ENCODE results near the gene GRIK3.

DNA sequence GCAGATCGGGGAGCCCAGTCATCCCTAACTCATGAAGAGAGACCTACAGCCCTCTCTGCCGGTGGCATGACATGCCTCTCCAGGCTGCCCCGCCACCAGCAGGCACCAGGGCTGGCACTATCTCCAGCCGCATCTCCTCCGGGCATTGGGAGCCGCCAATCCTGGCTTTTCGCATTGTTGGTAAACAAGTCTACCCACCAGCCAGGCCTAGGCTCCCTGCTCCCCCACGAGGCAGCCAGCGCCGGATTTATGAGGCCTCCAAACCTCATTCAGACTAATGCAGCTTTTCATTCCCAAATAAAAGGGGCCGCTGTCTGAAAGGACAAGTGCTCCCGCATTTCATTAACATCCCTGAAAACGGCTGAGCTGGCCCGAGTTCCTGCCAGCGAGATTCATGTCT, 3.4 kb upstream of the GRIK3 start:
- no peak for TF ChIP-seq POLR2AphosphoS5 (IDR thresholded peaks at IDR 0.05; ENCODE audit: low read depth)
- TF ChIP-seq, protein P1, sequence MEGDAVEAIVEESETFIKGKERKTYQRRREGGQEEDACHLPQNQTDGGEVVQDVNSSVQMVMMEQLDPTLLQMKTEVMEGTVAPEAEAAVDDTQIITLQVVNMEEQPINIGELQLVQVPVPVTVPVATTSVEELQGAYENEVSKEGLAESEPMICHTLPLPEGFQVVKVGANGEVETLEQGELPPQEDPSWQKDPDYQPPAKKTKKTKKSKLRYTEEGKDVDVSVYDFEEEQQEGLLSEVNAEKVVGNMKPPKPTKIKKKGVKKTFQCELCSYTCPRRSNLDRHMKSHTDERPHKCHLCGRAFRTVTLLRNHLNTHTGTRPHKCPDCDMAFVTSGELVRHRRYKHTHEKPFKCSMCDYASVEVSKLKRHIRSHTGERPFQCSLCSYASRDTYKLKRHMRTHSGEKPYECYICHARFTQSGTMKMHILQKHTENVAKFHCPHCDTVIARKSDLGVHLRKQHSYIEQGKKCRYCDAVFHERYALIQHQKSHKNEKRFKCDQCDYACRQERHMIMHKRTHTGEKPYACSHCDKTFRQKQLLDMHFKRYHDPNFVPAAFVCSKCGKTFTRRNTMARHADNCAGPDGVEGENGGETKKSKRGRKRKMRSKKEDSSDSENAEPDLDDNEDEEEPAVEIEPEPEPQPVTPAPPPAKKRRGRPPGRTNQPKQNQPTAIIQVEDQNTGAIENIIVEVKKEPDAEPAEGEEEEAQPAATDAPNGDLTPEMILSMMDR (IDR thresholded peaks at IDR 0.05; ENCODE audit: insufficient read depth, low read length) = no peak
